ENCODE results near the gene MDC1. TPM values are rescaled to one million over a fixed set of nuclear protein-coding genes. Genes with fewer than 3 reads are reported as not detected.
"Not testable (repeated sequence)": the region's sequence is repeated elsewhere in the genome, so short reads cannot be mapped to it uniquely, and the experiment has no call there.

MDC1 gene
- total and polyA plus RNA-seq, 8 donors = 12.3 to 28.0 (median 15.5) TPM

GRCh38 chr6:30664994-30665767 is 51.9 kb downstream of the MDC1 start:
- no peaks in the 10 kb centered on the region for H3K27me3 ChIP-seq
- H3K4me3 ChIP-seq = no peak overlapping the region
- no peak for TF ChIP-seq CTCF (IDR thresholded peaks at IDR 0.05)
- WGBS, 2 donors = 90 to 93% methylated on average over 34 of the region's 34 CpGs
- ATAC-seq (no peak), DNase-seq (no peak), FAIRE-seq (no peak)
- H3K36me3 ChIP-seq = peaks cover 3 to 67% (median 34%) of the 10 kb centered on the region in 3 donors
- no peaks in the 10 kb centered on the region for H3K9me3 ChIP-seq
- no peak overlapping the region for H3K27ac ChIP-seq
- H3K4me1 ChIP-seq = no peaks in the 10 kb centered on the region
- intact Hi-C loops (cut with DNase I) = no loop called here

- ATAC-seq; FAIRE-seq; H3K4me3 ChIP-seq; DNase-seq; H3K9me3 ChIP-seq; intact Hi-C loops (cut with DNase I); H3K27ac ChIP-seq; H3K27me3 ChIP-seq; H3K4me1 ChIP-seq: not testable (repeated sequence)
- WGBS, 2 donors = 87 to 89% methylated on average over 5 of the region's 5 CpGs
- H3K36me3 ChIP-seq = peaks cover 0 to 77% (median 71%) of the 10 kb centered on the region in 3 donors
Measured at GRCh38 chr6:30657922-30658321, 59.2 kb downstream of the MDC1 start.

GRCh38 chr6:30657454-30657853 is 59.6 kb downstream of the MDC1 start:
- no peaks in the 10 kb centered on the region for H3K4me1 ChIP-seq
- ATAC-seq (no peak), FAIRE-seq (no peak), DNase-seq (no peak)
- no peak for TF ChIP-seq CTCF (IDR thresholded peaks at IDR 0.05)
- H3K27ac ChIP-seq = no peak overlapping the region
- no peaks in the 10 kb centered on the region for H3K27me3 ChIP-seq
- peaks cover 0 to 77% (median 66%) of the 10 kb centered on the region in 3 donors for H3K36me3 ChIP-seq
- no peak overlapping the region for H3K4me3 ChIP-seq
- intact Hi-C loops (cut with DNase I) = no loop called here
- H3K9me3 ChIP-seq = no peaks in the 10 kb centered on the region

- no peak for TF ChIP-seq CTCF (IDR thresholded peaks at IDR 0.05)
- no peak for FAIRE-seq
- peak in 2 of 4 donors; percentile 24 to 30 for ATAC-seq
- no peaks in the 10 kb centered on the region for H3K9me3 ChIP-seq
- no peaks in the 10 kb centered on the region for H3K4me1 ChIP-seq
- no peak overlapping the region for H3K27ac ChIP-seq
- H3K36me3 ChIP-seq = peaks cover 0 to 74% (median 61%) of the 10 kb centered on the region in 3 donors
- no peak overlapping the region for H3K4me3 ChIP-seq
- intact Hi-C loops (cut with DNase I) = no loop called here
- H3K27me3 ChIP-seq = no peaks in the 10 kb centered on the region
- DNase-seq = no peak
- WGBS, 2 donors = 79 to 82% methylated on average over 7 of the region's 7 CpGs
Measured at GRCh38 chr6:30656513-30656912, 60.6 kb downstream of the MDC1 start.

GRCh38 chr6:30655743-30656094 is 61.4 kb downstream of the MDC1 start:
- Histone ChIP-seq H3K4me3 (no peak overlapping the region), H3K4me1 (no peaks in the 10 kb centered on the region), H3K27ac (no peak overlapping the region), H3K36me3 (peaks cover 0 to 77% (median 54%) of the 10 kb centered on the region in 3 donors), H3K27me3 (no peaks in the 10 kb centered on the region), H3K9me3 (no peaks in the 10 kb centered on the region)
- FAIRE-seq (no peak), DNase-seq (no peak), ATAC-seq (no peak)
- intact Hi-C loops (cut with DNase I) = no loop called here
- 93 to 99% methylated on average over 3 of the region's 3 CpGs for WGBS, 2 donors
- no peak for TF ChIP-seq CTCF (IDR thresholded peaks at IDR 0.05)

All from pancreas (tissue), 10 donors.